IPS DF 4.7 (cell line): ENCODE results near the gene KLK12.

Experiments
- DNase-seq: peaks from one replicate; pipeline ENCODE4 v3.0.0-alpha.2; 2013; ENCODE audit warnings: low spot score; ENCODE audit errors: extremely low read depth

The KLK12 gene

GRCh38 chr19:51047031-51047335, 12.2 kb upstream of the KLK12 start:
- DNase-seq, result no peak

DNA sequence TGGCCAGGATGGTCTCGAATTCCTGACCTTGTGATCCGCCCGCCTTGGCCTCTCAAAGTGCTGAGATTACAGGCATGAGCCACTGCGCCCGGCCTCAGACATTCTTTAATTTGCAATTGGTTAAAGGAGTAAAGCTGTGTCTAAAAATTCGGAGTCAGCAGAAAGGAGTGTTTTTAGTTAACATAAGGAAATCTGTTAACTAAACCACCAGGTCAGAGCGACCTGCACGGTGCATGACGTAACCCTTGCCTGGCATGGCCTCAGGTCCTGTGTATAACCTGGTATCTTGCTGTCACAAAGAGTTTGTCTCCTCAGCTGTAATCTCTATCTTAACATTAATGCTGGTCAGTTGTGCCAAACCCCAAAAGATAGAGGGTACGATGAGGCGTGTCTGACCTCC, 9.5 kb upstream of the KLK12 start:
- no peak for DNase-seq

GRCh38 chr19:51043497-51043896, 8.7 kb upstream of the KLK12 start:
- no peak for DNase-seq

GRCh38 chr19:51040151-51040550, 5.3 kb upstream of the KLK12 start:
- no peak for DNase-seq

DNA sequence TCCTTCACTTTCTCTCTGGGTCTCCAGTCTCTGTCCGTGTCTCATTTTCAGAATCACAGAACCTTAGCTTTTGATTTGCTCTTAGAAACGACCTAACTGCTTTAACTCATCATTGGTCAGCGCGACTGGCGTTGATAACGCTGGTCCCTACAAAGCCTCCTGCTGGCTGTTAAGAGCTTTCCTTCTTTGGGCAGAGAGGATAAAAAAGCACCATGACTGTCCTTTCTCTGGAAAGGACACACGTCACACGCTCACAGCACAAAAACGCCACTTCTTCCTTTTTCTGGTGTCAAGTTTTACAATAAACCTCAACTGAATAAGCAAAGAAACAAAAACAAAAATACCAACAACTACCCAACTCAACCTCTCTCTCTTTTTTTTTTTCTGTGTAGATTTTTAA, 1.7 kb upstream of the KLK12 start:
- no peak for DNase-seq

- DNase-seq, result no peak
These were observed 2.9 kb downstream of the KLK12 start for GRCh38 chr19:51031880-51032225.

GRCh38 chr19:51031220-51031879, 3.5 kb downstream of the KLK12 start:
- no peak for DNase-seq

DNA sequence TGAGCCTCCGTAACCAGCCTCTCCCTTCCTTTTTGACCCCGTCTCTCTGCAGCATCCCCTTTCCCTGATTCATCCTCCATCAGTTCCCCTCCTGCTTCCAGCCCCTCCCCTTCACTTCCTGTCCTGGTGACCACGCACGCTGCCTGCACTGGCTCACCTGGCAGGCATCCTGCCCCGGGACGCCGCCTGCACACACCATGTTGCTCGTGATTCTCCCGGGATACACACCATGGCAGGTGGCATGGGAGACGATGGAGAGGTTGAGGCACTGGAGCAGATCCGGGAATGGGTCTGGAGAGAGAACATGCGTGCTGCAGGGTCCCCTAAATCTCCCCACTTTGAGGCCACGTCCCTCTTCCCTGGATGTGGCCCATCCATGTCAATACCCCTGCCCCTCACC, 4.2 kb downstream of the KLK12 start:
- no peak for DNase-seq

DNA sequence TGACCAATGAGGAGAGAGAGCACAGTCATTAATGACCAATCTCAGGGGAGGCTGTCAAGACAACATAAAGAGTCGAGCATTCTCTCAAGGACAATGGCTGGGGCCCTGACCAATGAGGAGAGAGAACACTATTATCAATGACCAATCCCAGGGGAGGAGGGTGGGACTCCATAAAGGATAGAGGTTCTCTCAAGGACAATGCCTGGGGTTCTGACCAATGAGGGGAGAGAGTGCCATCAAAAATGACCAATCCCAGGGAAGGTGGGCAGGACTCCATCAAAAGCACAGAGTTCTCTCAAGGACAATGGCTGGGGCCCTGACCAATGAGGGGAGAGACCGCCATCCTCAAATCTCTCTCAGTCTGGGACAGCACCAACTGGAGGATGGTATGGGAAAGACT, 5.1 kb downstream of the KLK12 start:
- no peak for DNase-seq

GRCh38 chr19:51027873-51028272, 6.9 kb downstream of the KLK12 start:
- no peak for DNase-seq

DNA sequence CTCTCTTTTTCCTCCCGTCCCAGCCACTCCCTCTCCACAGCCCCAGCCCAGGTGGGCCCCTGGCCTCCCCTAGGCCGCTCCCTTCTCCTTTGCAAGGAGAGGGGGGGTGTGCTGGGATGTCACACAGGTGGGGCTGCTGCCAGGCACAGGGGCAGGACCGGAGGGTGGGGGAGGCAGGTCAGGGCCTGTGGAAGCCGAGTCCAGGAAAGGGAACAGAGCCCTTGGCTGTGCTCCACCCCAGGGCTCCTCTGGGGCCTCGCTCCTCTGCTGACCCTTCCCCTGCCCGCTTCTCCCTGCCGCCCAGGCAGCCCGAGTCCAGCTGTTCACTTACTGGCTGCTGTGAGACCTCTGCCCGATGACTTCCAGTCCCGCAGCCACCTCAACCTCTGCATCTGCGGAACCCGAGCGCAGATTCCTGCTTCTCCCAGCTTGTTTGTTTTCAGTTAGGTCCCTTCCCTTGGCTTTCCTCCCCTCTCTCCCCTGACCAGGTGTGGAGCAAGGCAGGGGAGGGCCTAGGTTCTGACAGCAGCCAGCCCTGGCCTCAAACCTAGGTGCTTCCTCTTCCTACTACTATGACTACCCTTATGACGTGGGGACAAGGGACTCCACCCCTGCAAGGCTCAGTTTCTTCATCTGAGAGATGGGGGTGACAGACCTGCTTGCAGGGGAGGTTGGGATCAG, 7.5 kb downstream of the KLK12 start:
- no peak for DNase-seq

- DNase-seq, result no peak
These were observed 8.3 kb downstream of the KLK12 start, which contains the start of gene KLK11 for GRCh38 chr19:51026554-51026831. Gene KLK11 (minus strand): TSS chr19:51026616. CDS start chr19:51025631, 985 bp downstream.

DNA sequence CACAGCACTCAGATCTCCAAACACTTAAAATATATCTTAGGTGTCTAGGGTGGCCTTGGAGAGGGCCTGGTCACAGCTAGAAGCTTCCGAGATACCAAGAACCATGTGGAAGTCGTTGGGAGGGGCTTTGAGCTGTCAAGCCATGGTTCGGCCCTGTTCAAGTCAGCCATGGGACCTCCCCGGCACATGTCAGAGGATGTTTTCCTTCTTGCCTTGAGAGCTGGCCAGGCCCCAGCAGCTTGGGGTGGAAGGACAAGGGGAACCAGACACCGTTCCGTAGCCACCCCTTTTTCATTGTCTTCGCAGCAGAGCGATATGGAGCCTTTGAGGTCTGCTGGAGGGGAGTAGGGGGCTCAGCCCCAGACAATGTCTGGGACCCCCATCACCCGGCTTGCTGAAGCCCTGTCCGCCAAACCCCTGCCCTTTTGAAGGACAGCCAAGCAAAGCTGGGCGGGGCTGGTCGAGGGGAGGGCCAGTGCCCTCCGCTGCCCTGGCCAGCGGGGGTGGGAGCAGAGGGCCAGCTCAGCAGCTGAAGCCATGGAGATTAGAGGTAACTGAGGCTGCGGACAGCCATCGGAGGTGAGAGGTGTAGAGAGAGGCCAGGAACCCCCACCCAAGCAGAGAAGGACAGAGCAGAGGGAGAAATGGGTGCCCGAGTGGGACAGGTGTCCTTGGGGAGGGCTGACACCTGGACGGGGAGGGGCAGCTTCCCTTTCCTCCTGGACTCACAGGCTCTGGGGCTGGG, 8.8 kb downstream of the KLK12 start:
- DNase-seq, result no peak

DNA sequence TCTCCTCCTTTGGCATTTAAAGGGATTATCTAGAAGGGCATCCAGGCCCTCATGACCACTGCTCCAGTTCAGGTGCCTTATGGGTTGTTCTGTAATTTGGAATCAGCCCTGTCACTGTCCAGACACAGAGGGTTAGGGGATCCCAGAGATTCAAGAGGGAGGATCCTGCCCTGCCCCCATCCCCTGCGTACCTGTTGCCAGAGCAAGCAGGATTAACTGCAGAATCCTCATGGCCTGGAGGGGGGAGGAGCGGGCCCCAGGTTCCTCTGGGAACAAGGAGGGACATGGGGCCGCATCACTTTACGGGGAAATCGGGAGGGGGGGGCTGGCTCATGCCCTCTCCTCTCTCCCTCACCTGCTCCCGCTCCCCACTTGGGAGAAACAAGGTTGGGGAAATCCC, 9.4 kb downstream of the KLK12 start:
- DNase-seq, result no peak

- no peak for DNase-seq
These were observed 9.9 kb downstream of the KLK12 start for GRCh38 chr19:51024924-51025323.

DNA sequence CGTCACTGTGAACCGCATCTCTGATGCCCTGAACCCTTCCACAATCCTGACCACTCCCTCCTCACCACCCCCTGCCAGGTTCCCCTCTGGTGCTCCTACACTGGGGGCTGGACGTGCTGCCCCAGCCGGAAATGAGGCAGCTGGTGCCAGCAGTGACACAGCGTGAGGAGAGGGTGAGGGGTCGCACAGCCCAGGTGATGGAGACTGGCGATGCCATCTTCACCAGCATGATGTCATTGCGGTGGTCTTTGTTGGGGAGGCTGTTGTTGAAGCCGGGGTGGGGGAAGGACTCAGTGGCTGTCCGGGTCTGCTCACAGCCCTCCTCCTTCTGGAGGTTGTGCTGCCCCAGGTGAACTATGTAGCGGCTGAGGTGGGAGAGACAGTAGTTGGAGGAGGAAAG, 10.9 kb downstream of the KLK12 start:
- no peak for DNase-seq

DNA sequence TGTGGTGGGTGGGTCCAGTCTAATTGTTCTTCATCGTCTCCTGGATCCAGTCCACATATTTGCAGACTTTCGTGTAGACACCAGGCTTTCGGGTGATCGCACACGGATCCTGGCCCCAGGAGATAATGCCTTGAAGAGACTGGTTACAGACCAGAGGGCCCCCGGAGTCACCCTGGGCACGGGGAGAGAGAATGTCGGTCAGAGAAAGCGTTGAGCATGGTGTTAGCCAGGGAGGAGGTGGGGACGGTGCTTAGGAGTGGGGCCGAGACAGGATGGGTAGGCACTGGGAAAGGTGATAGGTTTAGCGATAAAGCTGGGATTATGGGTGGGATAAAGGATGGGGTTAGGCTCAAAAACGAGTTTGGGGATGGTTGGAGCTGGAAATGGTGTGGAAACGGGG, 12.3 kb downstream of the KLK12 start:
- no peak for DNase-seq

DNA sequence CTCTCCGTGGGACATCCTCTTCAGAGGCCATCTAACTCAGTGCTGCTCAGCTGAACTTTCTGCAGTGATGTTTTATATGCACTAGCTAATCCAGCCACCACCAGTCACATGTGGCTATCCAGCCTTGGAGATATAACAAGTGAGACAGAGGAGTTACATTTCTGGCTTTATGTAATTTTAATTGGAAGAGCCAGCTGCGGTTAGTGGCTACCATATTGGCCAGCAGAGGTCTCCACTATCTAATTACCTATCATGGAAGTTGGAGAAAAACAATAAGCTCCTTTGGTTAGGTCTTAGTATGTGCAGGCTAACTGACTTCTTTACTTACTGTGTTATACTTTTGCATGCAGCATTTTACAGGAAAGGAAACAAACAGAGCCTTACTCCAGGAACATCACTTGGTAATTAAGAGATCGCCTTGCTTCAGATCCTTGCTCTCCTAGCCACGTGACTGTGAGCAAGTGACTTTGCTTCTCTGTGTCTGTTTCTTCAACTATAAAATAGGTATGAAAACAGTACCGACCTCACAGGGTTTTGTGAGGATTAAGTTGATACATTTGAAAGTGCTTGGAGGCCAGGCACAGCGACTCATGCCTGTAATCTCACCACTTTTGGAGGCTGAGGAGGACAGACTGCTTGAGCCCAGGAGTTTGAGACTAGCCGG, 13.7 kb downstream of the KLK12 start:
- no peak for DNase-seq

- DNase-seq, result no peak
These were observed 15.3 kb downstream of the KLK12 start, which contains the start of gene KLK10 for GRCh38 chr19:51019544-51019925. Gene KLK10 (minus strand): TSS chr19:51019709. CDS start chr19:51019130, 579 bp downstream.

DNA sequence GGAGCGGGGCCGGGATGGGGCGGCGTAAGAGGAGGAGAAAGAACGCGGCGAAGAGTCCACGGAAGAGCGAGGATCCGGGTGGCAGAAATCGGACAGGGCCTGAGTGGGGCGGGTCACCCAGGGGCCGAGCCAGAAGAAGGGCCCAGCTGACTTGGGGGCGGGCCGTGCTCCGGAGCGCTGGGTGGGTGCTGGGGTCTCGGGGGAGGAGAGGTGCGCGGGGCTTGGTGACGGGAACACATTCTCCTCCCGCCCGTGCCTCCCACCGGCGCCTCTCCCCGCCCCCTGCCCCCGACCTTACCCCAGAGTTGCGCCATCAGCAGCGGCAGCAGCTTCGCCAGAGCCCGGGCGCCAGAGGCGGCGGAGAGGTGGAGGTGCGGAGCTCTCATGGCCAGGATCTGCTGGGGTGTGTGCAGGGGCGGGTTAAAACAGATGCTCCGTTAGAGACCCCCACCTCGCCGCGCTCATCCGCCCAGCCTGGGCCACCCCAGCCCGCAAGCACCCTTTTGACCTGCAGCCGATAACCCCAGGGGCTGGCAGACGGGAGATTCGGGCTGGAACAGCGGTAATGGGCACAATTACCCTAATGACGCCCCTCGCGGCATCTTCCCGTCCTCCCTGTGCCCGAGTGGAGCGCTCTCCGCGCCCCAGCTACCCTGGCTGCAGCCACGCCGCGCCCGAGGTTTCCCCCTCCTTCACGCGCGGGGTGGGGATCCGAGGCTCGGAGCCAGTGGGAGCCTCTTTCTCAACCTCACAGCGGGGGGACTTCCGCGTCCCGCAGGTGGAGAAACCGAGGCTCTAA, 15.9 kb downstream of the KLK12 start:
- no peak for DNase-seq

- no peak for DNase-seq
These were observed 17.8 kb downstream of the KLK12 start for GRCh38 chr19:51016798-51017683.
